VCaP (cell line): Measurements from ENCODE around the gene RPN2.

Source experiments
- H3K27ac ChIP-seq: fragments of 450-650 bp; 2 replicates; pipeline ENCODE4 v1.5.1; 2017
- TF ChIP-seq, protein P1 (sequence below): fragments of 450-650 bp; conservative IDR thresholded peaks from 2 replicates; pipeline ENCODE4 v1.5.1; 2017; ENCODE audit warnings: mild to moderate bottlenecking, moderate library complexity

Gene RPN2

DNA sequence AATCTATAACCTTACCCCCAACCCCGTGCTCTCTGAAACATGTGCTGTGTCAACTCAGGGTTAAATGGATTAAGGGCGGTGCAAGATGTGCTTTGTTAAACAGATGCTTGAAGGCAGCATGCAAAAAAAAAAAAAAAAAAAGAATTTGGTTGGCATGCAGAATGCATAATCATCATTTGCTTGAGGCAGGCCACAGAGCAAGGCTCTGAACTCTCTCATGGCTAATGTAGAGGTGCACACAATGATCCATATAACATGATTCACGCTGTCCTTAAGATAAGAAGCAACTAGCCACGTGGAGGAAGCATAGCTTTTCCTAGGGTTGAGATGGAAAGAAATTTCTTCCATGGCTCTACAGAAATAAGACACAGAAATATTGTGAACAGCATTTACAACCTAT, 27.6 kb upstream of the RPN2 start:
- TF ChIP-seq, protein P1, sequence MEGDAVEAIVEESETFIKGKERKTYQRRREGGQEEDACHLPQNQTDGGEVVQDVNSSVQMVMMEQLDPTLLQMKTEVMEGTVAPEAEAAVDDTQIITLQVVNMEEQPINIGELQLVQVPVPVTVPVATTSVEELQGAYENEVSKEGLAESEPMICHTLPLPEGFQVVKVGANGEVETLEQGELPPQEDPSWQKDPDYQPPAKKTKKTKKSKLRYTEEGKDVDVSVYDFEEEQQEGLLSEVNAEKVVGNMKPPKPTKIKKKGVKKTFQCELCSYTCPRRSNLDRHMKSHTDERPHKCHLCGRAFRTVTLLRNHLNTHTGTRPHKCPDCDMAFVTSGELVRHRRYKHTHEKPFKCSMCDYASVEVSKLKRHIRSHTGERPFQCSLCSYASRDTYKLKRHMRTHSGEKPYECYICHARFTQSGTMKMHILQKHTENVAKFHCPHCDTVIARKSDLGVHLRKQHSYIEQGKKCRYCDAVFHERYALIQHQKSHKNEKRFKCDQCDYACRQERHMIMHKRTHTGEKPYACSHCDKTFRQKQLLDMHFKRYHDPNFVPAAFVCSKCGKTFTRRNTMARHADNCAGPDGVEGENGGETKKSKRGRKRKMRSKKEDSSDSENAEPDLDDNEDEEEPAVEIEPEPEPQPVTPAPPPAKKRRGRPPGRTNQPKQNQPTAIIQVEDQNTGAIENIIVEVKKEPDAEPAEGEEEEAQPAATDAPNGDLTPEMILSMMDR: no peak
- no peak overlapping the region for H3K27ac ChIP-seq

DNA sequence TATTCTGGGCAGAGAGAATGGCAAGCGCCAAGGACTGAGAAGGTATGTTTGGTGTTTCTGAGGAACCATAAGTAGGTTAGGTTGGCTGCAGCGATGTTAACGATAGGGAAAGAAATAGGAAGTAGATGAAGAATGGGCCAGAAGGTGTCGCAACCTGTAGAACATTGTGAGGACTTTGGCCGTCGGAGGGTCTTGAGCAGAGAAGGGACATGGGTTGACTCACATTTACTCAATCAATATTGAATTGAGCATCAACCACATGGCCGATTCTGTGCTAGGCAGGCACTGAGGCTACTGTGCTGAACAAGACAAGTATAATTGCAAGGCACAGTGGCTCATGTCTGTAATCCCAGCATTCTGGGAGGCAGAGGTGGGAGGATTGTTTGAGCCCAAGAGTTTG, 26.8 kb upstream of the RPN2 start:
- TF ChIP-seq, protein P1: no peak
- H3K27ac ChIP-seq: no peak overlapping the region

DNA sequence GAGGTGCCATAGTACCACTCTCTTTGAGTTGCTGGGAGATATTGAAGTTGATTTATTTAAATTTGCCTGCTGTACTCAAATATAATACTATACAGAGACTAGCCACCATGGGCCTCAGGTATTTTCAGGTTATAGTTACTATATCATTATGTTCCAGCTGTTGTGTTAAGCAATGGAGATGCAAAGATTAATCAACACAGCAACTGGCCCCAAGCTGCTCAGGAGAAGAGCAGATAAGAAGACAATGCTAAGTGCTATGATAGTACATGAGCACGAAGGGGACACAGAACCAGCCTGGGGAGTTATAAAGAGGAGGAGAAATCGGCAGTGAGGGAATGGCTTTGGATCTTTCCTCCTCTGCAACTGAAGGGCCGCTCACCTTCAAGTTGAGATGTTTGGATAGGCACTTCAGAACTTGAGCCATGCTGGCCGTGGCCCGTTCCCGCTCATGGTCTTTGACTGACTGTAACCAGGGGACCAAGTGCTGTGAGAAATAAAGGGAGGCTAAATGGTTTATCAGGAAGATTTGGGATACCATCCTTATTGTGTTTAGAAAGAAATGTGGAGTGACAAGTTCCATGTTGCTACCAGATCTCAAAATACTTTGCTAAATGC, 24.3 kb upstream of the RPN2 start:
- H3K27ac ChIP-seq: no peak overlapping the region
- TF ChIP-seq, protein P1: no peak

DNA sequence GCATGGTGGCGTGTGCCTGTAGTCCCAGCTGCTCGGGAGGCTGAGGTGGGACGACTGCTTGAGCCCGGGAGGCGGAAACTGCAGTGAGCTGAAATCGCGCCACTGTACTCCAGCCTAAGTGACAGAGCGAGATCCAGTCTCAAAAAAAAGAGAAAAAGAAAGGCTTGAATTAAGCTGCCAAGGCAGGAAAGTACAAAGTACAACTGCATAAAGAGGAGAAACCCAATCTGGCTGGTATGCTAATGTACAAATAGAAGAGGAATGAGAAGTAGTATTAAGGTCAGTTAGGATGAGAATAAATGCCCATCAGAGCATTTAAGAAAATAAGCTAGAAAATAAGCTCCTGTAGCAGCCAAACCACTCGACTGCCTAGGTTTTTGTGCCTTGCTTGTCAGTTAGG, 23.1 kb upstream of the RPN2 start:
- no peak overlapping the region for H3K27ac ChIP-seq
- TF ChIP-seq, protein P1: no peak

GRCh38 chr20:37158248-37158647, 20.9 kb upstream of the RPN2 start:
- no peak overlapping the region for H3K27ac ChIP-seq
- TF ChIP-seq, protein P1: no peak

DNA sequence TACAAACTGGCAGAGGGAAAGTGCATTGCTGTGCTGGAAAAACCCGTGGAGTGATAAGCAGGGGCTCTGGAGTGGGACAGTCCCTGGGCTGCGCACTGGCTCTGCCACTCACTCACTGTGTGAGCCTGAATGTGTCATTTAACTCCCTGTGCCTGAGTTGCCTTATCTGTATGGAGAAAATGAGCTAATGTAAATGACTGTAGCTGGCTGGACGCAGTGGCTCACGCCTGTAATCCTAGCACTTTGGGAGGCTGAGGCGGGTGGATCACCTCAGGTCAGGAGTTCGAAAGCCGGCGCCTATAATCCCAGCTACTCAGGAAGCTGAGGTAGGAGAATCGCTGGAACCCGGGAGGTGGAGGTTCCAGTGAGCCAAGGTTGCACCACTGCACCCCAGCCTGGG, 18.4 kb upstream of the RPN2 start:
- TF ChIP-seq, protein P1: no peak
- H3K27ac ChIP-seq: no peak overlapping the region

- TF ChIP-seq, protein P1: no peak
Observed at GRCh38 chr20:37161830-37162549, 17.1 kb upstream of the RPN2 start.

More at GRCh38 chr20:37161830-37162549, 17.1 kb upstream of the RPN2 start:
- H3K27ac ChIP-seq: no peak overlapping the region
